ENCODE results near the gene CACNB2. TPM values are rescaled to one million over a fixed set of nuclear protein-coding genes. Genes with fewer than 3 reads are reported as not detected.

Gene CACNB2
- total RNA-seq, 4 donors from 2014 or later, result 0.81 to 13.9 (median 4.5) TPM

GRCh38 chr10:18197706-18198105, 57.5 kb downstream of the CACNB2 start:
- intact Hi-C loops (cut with DNase I), result no loop called here
- WGBS, 2 donors, result 95 to 97% methylated on average over 2 of the region's 2 CpGs

GRCh38 chr10:18201877-18202276, 61.7 kb downstream of the CACNB2 start:
- intact Hi-C loops (cut with DNase I), result no loop called here
- Histone ChIP-seq H3K4me1 (no peaks in the 10 kb centered on the region), H3K27ac (no peak overlapping the region)

More at GRCh38 chr10:18197706-18198105, 57.5 kb downstream of the CACNB2 start:
- TF ChIP-seq POLR2A (IDR thresholded peaks at IDR 0.05) (no peak), CTCF (IDR thresholded peaks at IDR 0.05) (no peak)
- Histone ChIP-seq H3K27me3 (no peaks in the 10 kb centered on the region), H3K9me3 (no peaks in the 10 kb centered on the region), H3K36me3 (no peaks in the 10 kb centered on the region), H3K27ac (no peak overlapping the region), H3K4me3 (replicated peaks in 1 of 3) (no peak overlapping the region), H3K4me1 (no peaks in the 10 kb centered on the region)
- no peak for DNase-seq

DNA sequence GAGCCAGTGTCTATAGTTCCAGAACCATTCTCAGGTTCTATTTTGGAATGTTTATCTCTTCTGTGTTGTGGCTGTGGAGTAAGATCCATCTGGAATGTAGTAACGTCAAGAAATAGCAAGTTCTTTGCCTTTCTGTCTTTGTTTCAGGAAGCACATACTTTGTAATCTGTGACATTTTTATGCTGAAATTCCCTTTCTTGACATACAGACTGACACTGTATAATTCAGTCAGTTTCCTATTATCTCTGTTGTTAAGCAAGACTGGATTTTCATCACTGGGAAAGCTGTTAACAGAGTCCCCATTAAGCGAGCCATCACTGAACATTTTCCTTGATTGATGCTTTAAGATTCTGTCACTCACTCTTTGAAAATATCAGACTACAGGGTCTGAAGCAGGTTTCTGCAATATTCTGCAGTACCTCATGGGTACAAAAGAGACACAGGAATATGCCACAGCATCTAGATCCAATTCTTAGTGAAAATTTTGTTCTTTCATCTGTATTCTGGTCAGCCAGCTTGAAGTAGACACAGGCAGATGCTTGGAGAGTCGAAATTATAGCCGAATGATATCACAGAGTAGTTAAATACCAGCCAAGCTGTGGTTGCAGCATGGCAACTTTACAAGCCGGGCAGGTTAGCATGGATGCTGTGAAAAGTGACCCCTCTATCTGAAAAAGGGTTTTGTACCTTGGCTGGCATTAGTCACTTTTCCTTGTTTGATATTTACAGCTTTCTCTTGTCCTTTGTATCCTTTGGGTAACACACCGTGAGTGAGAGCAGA, 62.6 kb downstream of the CACNB2 start:
- no peaks in the 10 kb centered on the region for H3K4me1 ChIP-seq
- H3K27me3 ChIP-seq, result no peaks in the 10 kb centered on the region
- TF ChIP-seq POLR2A (IDR thresholded peaks at IDR 0.05), result no peak
- DNase-seq, result no peak
- H3K4me3 ChIP-seq (replicated peaks in 1 of 3), result no peak overlapping the region
- 84 to 88% methylated on average over 6 of the region's 6 CpGs for WGBS, 2 donors
- no peak overlapping the region for H3K27ac ChIP-seq
- H3K36me3 ChIP-seq, result no peaks in the 10 kb centered on the region
- H3K9me3 ChIP-seq, result no peaks in the 10 kb centered on the region
- intact Hi-C loops (cut with DNase I), result no loop called here

More at GRCh38 chr10:18201877-18202276, 61.7 kb downstream of the CACNB2 start:
- no peak for DNase-seq
- H3K36me3 ChIP-seq, result no peaks in the 10 kb centered on the region
- no peaks in the 10 kb centered on the region for H3K9me3 ChIP-seq
- TF ChIP-seq POLR2A (IDR thresholded peaks at IDR 0.05) (no peak), CTCF (IDR thresholded peaks at IDR 0.05) (no peak)
- H3K4me3 ChIP-seq (replicated peaks in 1 of 3), result no peak overlapping the region
- H3K27me3 ChIP-seq, result no peaks in the 10 kb centered on the region

DNA sequence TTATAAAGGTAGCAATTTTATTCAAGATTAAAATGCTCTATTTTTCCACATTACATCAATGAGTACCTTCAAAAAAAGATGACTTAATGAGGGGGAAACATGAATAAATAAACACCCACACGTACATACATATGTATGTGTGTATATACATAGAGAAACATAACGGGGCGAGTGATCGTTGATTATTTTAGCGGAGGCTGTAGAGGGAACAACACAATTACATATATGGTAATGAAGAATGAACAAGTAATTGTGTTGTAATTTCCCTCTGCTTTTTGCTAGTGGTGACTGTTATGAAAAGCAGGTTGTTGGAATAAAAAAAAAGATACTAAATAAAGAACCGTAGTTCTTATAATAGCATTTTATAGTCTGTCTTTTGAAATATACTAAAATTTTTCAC, 63.2 kb downstream of the CACNB2 start:
- DNase-seq, result no peak
- Histone ChIP-seq H3K36me3 (no peaks in the 10 kb centered on the region), H3K4me3 (replicated peaks in 1 of 3) (no peak overlapping the region), H3K4me1 (no peaks in the 10 kb centered on the region), H3K9me3 (no peaks in the 10 kb centered on the region), H3K27me3 (no peaks in the 10 kb centered on the region), H3K27ac (no peak overlapping the region)
- intact Hi-C loops (cut with DNase I), result no loop called here
- TF ChIP-seq CTCF (IDR thresholded peaks at IDR 0.05), result no peak
- no peak for TF ChIP-seq POLR2A (IDR thresholded peaks at IDR 0.05)
- 84% methylated on average over 6 of the region's 6 CpGs for WGBS, 2 donors

GRCh38 chr10:18204039-18204835, 64.0 kb downstream of the CACNB2 start:
- intact Hi-C loops (cut with DNase I), result no loop called here
- no peak for DNase-seq
- WGBS, 2 donors, result 64 to 66% methylated on average over 6 of the region's 6 CpGs
- Histone ChIP-seq H3K27ac (no peak overlapping the region), H3K4me3 (replicated peaks in 1 of 3) (no peak overlapping the region), H3K4me1 (no peaks in the 10 kb centered on the region), H3K9me3 (no peaks in the 10 kb centered on the region), H3K36me3 (no peaks in the 10 kb centered on the region), H3K27me3 (no peaks in the 10 kb centered on the region)
- no peak for TF ChIP-seq CTCF (IDR thresholded peaks at IDR 0.05)
